Astrocyte (in vitro differentiated cells and primary cell): ENCODE measurements around the gene ADCY5.

Source experiments
- CTCF ChIP-seq: IDR thresholded peaks from 2 replicates; pipeline ENCODE4 v1.5.1; 2011; ENCODE audit warnings: low read depth, mild to moderate bottlenecking, inconsistent platforms, low read length, moderate library complexity; ENCODE audit not compliant: insufficient read depth
- EZH2 ChIP-seq: IDR thresholded peaks from 2 replicates; pipeline ENCODE4 v1.6.1; 2012; ENCODE audit warnings: mild to moderate bottlenecking, low read length, inconsistent platforms; ENCODE audit not compliant: insufficient read depth

DNA sequence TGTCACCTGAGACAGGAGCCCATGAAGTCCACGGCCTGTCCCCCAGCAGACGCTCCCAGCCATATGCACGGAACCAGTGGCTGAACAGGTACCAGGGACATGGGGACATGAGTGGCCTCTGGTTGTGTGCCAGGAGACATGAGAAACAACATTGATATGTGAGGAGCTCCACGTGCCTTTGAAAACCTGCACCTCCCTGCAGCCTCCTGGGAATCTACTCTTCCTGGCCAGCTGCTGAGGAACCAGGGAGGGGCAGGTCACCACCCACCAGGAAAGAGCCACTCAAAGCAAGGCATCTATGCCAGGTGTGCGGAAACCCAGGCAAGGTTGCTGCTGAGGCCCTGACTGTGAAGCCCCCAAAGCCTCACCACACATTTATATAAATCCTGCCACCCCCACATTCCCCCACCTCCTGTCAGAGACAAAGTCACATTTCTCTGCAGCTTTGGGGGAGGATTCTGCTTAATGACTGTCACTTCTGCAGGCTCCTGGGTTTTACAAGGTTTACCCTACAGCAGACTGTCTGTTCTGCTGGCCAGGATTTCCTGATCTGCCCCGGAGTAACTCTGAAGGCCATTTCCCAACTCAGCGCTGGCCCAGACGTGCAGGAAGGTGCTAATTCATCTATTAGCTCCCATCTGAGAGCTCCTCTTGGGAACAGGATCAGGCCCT is 110.8 kb downstream of the ADCY5 start:
- TF ChIP-seq CTCF: no peak
- TF ChIP-seq EZH2: no peak
